Measurements from ENCODE around the gene NCAM2.
"Not testable (repeated sequence)": the region's sequence is repeated elsewhere in the genome, so short reads cannot be mapped to it uniquely, and the experiment has no call there.

The NCAM2 gene

GRCh38 chr21:21102896-21103295, 104.7 kb downstream of the NCAM2 start:
- DNase-seq (ENCODE audit: low read depth, low spot score): no peak

GRCh38 chr21:21103692-21104091, 105.5 kb downstream of the NCAM2 start:
- no peak for DNase-seq (ENCODE audit: low read depth, low spot score)

- DNase-seq (ENCODE audit: low read depth, low spot score): no peak
These were observed 111.5 kb downstream of the NCAM2 start for GRCh38 chr21:21109736-21110135.

GRCh38 chr21:21111309-21111920, 113.2 kb downstream of the NCAM2 start:
- no peak for DNase-seq (ENCODE audit: low read depth, low spot score)

- DNase-seq (ENCODE audit: low read depth, low spot score): no peak
These were observed 116.3 kb downstream of the NCAM2 start for GRCh38 chr21:21114461-21114860.

GRCh38 chr21:21119091-21119490, 120.9 kb downstream of the NCAM2 start:
- no peak for DNase-seq (ENCODE audit: low read depth, low spot score)

- DNase-seq (ENCODE audit: low read depth, low spot score): no peak
These were observed 124.5 kb downstream of the NCAM2 start for GRCh38 chr21:21122680-21123079.

GRCh38 chr21:21132390-21132789, 134.2 kb downstream of the NCAM2 start:
- DNase-seq (ENCODE audit: low read depth, low spot score): no peak

GRCh38 chr21:21137986-21138385, 139.8 kb downstream of the NCAM2 start:
- peak; percentile 67 for DNase-seq (ENCODE audit: low read depth, low spot score)

GRCh38 chr21:21146587-21147373, 148.6 kb downstream of the NCAM2 start:
- no peak for DNase-seq (ENCODE audit: low read depth, low spot score)

- no peak for DNase-seq (ENCODE audit: low read depth, low spot score)
These were observed 149.2 kb downstream of the NCAM2 start for GRCh38 chr21:21147374-21147745.

- DNase-seq (ENCODE audit: low read depth, low spot score): no peak
These were observed 149.8 kb downstream of the NCAM2 start for GRCh38 chr21:21148009-21148408.

- DNase-seq (ENCODE audit: low read depth, low spot score): no peak
These were observed 150.3 kb downstream of the NCAM2 start for GRCh38 chr21:21148514-21148913.

- DNase-seq (ENCODE audit: low read depth, low spot score): not testable (repeated sequence)
These were observed 151.2 kb downstream of the NCAM2 start for GRCh38 chr21:21149445-21149844.

GRCh38 chr21:21151231-21151630, 153.0 kb downstream of the NCAM2 start:
- DNase-seq (ENCODE audit: low read depth, low spot score): no peak

GRCh38 chr21:21156397-21156796, 158.2 kb downstream of the NCAM2 start:
- no peak for DNase-seq (ENCODE audit: low read depth, low spot score)

GRCh38 chr21:21156957-21157356, 158.7 kb downstream of the NCAM2 start:
- no peak for DNase-seq (ENCODE audit: low read depth, low spot score)

- no peak for DNase-seq (ENCODE audit: low read depth, low spot score)
These were observed 160.2 kb downstream of the NCAM2 start for GRCh38 chr21:21158376-21158918.

- peak; percentile 7 for DNase-seq (ENCODE audit: low read depth, low spot score)
These were observed 161.2 kb downstream of the NCAM2 start for GRCh38 chr21:21159253-21159899.

- DNase-seq (ENCODE audit: low read depth, low spot score): no peak
These were observed 164.6 kb downstream of the NCAM2 start for GRCh38 chr21:21162786-21163185.

GRCh38 chr21:21163904-21164303, 165.7 kb downstream of the NCAM2 start:
- DNase-seq (ENCODE audit: low read depth, low spot score): peak; percentile 77

- DNase-seq (ENCODE audit: low read depth, low spot score): peak; percentile 91
These were observed 166.9 kb downstream of the NCAM2 start for GRCh38 chr21:21165063-21165645.
